Activated CD4-positive, CD25-positive, alpha-beta regulatory T cell treated with anti-CD3 and anti-CD28 coated beads, Interleukin-2, amount 50 U/mL, for 72 hours (primary cell): ENCODE data around the gene BAZ2B.

Experiments used
- DNase-seq: peaks from one replicate; pipeline ENCODE4 v3.0.0; 2021

Gene BAZ2B

GRCh38 chr2:159525012-159525411 is 91.3 kb downstream of the BAZ2B start:
- DNase-seq, result no peak

GRCh38 chr2:159521272-159521671 is 95.1 kb downstream of the BAZ2B start:
- DNase-seq, result no peak

GRCh38 chr2:159518321-159519005 is 97.9 kb downstream of the BAZ2B start:
- no peak for DNase-seq

GRCh38 chr2:159516241-159516758 is 100.0 kb downstream of the BAZ2B start:
- DNase-seq, result no peak

GRCh38 chr2:159515441-159515840 is 100.9 kb downstream of the BAZ2B start:
- DNase-seq, result no peak

GRCh38 chr2:159513745-159514144 is 102.6 kb downstream of the BAZ2B start:
- no peak for DNase-seq

GRCh38 chr2:159508140-159508539 is 108.2 kb downstream of the BAZ2B start:
- no peak for DNase-seq

GRCh38 chr2:159506764-159507440 is 109.4 kb downstream of the BAZ2B start:
- no peak for DNase-seq

- no peak for DNase-seq
Observed at GRCh38 chr2:159506202-159506601, 110.1 kb downstream of the BAZ2B start.

- DNase-seq, result no peak
Observed at GRCh38 chr2:159505196-159505595, 111.2 kb downstream of the BAZ2B start.

GRCh38 chr2:159501743-159502142 is 114.6 kb downstream of the BAZ2B start:
- no peak for DNase-seq

- DNase-seq, result no peak
Observed at GRCh38 chr2:159497847-159498246, 118.5 kb downstream of the BAZ2B start.

GRCh38 chr2:159497256-159497655 is 119.1 kb downstream of the BAZ2B start:
- no peak for DNase-seq

GRCh38 chr2:159489476-159489875 is 126.9 kb downstream of the BAZ2B start:
- no peak for DNase-seq

GRCh38 chr2:159484532-159484931 is 131.8 kb downstream of the BAZ2B start:
- DNase-seq, result no peak

- no peak for DNase-seq
Observed at GRCh38 chr2:159476329-159476728, 140.0 kb downstream of the BAZ2B start.

GRCh38 chr2:159475793-159476192 is 140.6 kb downstream of the BAZ2B start:
- no peak for DNase-seq

GRCh38 chr2:159471340-159471739 is 145.0 kb downstream of the BAZ2B start:
- no peak for DNase-seq

GRCh38 chr2:159468257-159468656 is 148.1 kb downstream of the BAZ2B start:
- DNase-seq, result no peak

GRCh38 chr2:159462961-159463360 is 153.4 kb downstream of the BAZ2B start:
- no peak for DNase-seq

GRCh38 chr2:159462201-159462785 is 154.1 kb downstream of the BAZ2B start:
- DNase-seq, result no peak

- DNase-seq, result no peak
Observed at GRCh38 chr2:159461076-159461475, 155.3 kb downstream of the BAZ2B start.

- DNase-seq, result no peak
Observed at GRCh38 chr2:159460227-159460626, 156.1 kb downstream of the BAZ2B start.

- DNase-seq, result no peak
Observed at GRCh38 chr2:159459279-159459678, 157.1 kb downstream of the BAZ2B start.
